ENCODE data around the gene CCND2. TPM values are rescaled to one million over a fixed set of nuclear protein-coding genes. Genes with fewer than 3 reads are reported as not detected.

CCND2 gene
- total and polyA plus RNA-seq, 2 experiments from 2014 or later: 157 to 250 TPM

DNA sequence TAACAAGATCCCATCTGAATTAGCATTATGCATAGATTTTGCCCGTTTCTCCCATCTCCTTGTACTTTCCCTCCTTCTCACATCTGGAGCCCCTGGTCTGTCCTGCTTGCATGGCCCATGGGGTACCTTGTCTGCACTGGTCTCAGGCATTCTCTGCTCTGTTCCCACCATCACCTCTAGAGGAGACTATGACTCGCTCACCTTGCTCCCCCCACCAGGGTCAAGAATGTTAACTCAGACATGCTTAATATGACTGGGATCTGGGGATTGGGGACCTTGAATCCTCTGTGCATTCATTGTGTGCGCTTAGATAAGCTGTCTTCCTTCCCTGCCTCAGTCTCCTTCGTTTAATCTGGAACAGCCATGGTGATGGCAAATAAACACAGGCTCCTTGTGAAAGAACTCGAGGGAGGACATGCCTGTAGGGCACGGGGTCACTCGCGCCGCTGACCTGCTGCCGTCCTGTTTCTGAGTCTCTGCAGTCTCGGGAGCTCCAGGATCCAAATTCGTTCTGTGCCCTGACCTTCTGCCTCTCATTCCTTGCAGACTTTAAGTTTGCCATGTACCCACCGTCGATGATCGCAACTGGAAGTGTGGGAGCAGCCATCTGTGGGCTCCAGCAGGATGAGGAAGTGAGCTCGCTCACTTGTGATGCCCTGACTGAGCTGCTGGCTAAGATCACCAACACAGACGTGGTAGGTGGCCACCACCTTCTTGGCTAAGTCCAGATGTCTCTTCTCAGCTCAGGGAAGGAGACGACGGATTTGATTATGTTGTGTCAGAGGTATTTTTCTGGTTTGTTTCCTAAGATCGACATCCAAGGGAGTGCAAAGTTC, 15.0 kb downstream of the CCND2 start:
- no peaks in the 10 kb centered on the region for H3K36me3 ChIP-seq (replicated peaks; ENCODE audit: insufficient read depth, low read depth)

DNA sequence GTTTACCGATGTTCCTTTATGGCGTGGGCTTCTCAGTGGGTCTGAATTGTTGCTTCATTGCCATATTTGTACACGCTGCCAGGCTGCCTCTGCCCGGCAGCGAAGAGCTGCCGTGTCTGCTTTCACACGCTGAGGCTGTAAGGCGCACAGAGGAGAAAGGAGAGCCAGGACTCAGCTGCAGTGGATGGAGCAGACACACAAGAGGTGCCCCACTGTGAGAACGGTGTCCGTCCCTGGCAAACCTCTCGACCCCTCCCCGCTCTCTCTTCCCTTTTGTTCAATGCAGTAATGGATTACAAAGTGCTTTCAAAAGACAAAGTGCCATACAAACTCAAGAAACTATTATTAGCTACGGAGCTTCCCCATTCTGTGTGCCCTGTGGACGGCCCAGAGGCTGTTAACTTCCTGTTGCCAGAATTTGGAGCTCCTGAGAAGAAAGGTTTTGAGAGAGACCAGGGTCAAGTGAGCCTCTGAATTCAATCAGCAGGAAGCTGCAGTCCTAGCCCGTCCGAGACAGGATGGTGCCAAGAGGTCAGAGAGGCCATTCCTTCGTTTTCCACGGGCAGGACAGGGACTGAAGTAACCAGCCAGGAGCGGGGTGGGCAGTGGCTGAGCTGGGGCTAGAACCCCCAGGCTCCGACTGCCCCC, 15.8 kb downstream of the CCND2 start:
- H3K27ac ChIP-seq: no peak overlapping the region

More for the DNA sequence above, 15.0 kb downstream of the CCND2 start:
- Histone ChIP-seq H3K79me2 (peaks cover 98% of the 10 kb centered on the region), H4K20me1 (ENCODE audit: insufficient read depth, poor library complexity, severe bottlenecking) (peaks cover 99% of the 10 kb centered on the region), H3K9me3 (ENCODE audit: low read depth) (no peaks in the 10 kb centered on the region), H3K27ac (no peak overlapping the region), H3K4me2 (no peak overlapping the region), H2AFZ (no peak overlapping the region), H3K4me3 (no peak overlapping the region), H3K27me3 (no peaks in the 10 kb centered on the region), H3K9me2 (replicated peaks; ENCODE audit: insufficient read depth) (no peaks in the 10 kb centered on the region), H3K4me1 (ENCODE audit: insufficient read depth) (peaks cover 3% of the 10 kb centered on the region)
- WGBS (ENCODE audit: low lambda C conversion rate, missing lambda C conversion rate): 86% methylated on average over 20 of the region's 20 CpGs
- TF ChIP-seq, protein P1, sequence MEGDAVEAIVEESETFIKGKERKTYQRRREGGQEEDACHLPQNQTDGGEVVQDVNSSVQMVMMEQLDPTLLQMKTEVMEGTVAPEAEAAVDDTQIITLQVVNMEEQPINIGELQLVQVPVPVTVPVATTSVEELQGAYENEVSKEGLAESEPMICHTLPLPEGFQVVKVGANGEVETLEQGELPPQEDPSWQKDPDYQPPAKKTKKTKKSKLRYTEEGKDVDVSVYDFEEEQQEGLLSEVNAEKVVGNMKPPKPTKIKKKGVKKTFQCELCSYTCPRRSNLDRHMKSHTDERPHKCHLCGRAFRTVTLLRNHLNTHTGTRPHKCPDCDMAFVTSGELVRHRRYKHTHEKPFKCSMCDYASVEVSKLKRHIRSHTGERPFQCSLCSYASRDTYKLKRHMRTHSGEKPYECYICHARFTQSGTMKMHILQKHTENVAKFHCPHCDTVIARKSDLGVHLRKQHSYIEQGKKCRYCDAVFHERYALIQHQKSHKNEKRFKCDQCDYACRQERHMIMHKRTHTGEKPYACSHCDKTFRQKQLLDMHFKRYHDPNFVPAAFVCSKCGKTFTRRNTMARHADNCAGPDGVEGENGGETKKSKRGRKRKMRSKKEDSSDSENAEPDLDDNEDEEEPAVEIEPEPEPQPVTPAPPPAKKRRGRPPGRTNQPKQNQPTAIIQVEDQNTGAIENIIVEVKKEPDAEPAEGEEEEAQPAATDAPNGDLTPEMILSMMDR (IDR thresholded peaks at IDR 0.05; ENCODE audit: poor library complexity): no peak
- TF ChIP-seq EZH2 (IDR thresholded peaks at IDR 0.05; ENCODE audit: borderline replicate concordance): no peak
- no peak for TF ChIP-seq EZH2phosphoT487 (IDR thresholded peaks at IDR 0.05; ENCODE audit: low read depth, severe bottlenecking, unreplicated experiment)
- no peak for DNase-seq (ENCODE audit: low spot score)

DNA sequence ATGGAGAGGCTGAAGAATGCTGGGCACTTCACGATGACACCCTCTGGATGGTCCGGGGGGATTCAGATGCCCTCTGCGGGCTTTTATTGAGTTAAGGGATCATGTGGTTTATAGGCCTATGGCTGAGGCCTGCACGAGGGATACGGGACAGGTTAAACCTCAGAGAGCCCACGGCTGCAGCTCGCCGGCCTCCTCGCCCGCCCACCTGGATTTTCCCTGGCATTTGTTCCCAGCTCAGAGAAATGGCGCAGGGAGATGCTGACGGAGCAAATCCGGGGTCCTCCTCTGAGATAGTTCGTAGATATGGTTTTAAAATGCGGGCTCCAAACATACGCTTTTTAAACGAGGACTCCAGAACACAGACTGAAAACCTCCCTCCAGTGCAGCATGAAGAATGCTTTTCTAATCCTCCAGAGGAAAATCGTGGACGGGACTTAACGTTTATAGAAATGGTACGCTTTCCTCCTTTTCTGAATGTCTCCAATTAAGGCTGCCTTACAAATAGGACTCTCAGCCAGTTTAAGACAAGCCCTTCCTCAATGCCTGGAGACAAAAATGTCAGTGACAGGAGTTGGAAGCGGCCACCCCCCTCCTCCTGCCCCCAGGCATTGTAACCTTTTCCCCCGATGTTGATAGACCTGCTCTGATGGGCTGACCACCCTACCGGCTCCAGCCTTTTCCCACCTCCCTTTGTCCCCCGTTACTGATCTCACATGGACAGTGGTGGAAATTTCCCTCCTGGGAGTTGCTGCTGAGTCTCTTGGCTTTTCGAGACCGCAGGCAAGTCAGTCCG, 16.6 kb downstream of the CCND2 start:
- no peaks in the 10 kb centered on the region for H3K27me3 ChIP-seq
- no peak overlapping the region for H3K4me3 ChIP-seq
- 87% methylated on average over 28 of the region's 28 CpGs for WGBS (ENCODE audit: low lambda C conversion rate, missing lambda C conversion rate)
- peaks cover 97% of the 10 kb centered on the region for H3K79me2 ChIP-seq
- DNase-seq (ENCODE audit: low spot score): no peak
- H3K9me2 ChIP-seq (replicated peaks; ENCODE audit: insufficient read depth): no peaks in the 10 kb centered on the region
- no peak overlapping the region for H3K27ac ChIP-seq
- H3K4me1 ChIP-seq (ENCODE audit: insufficient read depth): peaks cover 3% of the 10 kb centered on the region
- no peak overlapping the region for H3K4me2 ChIP-seq
- H3K9me3 ChIP-seq (ENCODE audit: low read depth): no peaks in the 10 kb centered on the region
- no peaks in the 10 kb centered on the region for H3K36me3 ChIP-seq (replicated peaks; ENCODE audit: insufficient read depth, low read depth)
- TF ChIP-seq, protein P1 (IDR thresholded peaks at IDR 0.05; ENCODE audit: poor library complexity): no peak
- TF ChIP-seq EZH2phosphoT487 (IDR thresholded peaks at IDR 0.05; ENCODE audit: low read depth, severe bottlenecking, unreplicated experiment) (no peak), EZH2 (IDR thresholded peaks at IDR 0.05; ENCODE audit: borderline replicate concordance) (no peak)
- H2AFZ ChIP-seq: no peak overlapping the region
- peaks cover 100% of the 10 kb centered on the region for H4K20me1 ChIP-seq (ENCODE audit: insufficient read depth, poor library complexity, severe bottlenecking)

More for the DNA sequence above, 15.8 kb downstream of the CCND2 start:
- H3K4me3 ChIP-seq: no peak overlapping the region
- H3K9me3 ChIP-seq (ENCODE audit: low read depth): no peaks in the 10 kb centered on the region
- peaks cover 99% of the 10 kb centered on the region for H4K20me1 ChIP-seq (ENCODE audit: insufficient read depth, poor library complexity, severe bottlenecking)
- WGBS (ENCODE audit: low lambda C conversion rate, missing lambda C conversion rate): 82% methylated on average over 20 of the region's 20 CpGs
- H3K36me3 ChIP-seq (replicated peaks; ENCODE audit: insufficient read depth, low read depth): no peaks in the 10 kb centered on the region
- no peak overlapping the region for H2AFZ ChIP-seq
- H3K4me2 ChIP-seq: no peak overlapping the region
- TF ChIP-seq, protein P1 (IDR thresholded peaks at IDR 0.05; ENCODE audit: poor library complexity): no peak
- no peak for DNase-seq (ENCODE audit: low spot score)
- H3K27me3 ChIP-seq: no peaks in the 10 kb centered on the region
- H3K79me2 ChIP-seq: peaks cover 97% of the 10 kb centered on the region
- peaks cover 3% of the 10 kb centered on the region for H3K4me1 ChIP-seq (ENCODE audit: insufficient read depth)
- H3K9me2 ChIP-seq (replicated peaks; ENCODE audit: insufficient read depth): no peaks in the 10 kb centered on the region

Measured in hepatocyte (in vitro differentiated cells).